Stimulated activated CD8-positive, alpha-beta memory T cell treated with anti-CD3 and anti-CD28 coated beads, Interleukin-12 subunit alpha, Interleukin-12 subunit beta, amount 100 ng/mL, for 24 hours (primary cell): ENCODE data around the gene MRPS14.
A peak's percentile ranks its signal among the peaks of the same experiment; 100 is the strongest.
"Not testable (repeated sequence)": the region's sequence is repeated elsewhere in the genome, so short reads cannot be mapped to it uniquely, and the experiment has no call there.

Source experiments
- DNase-seq: peaks from one replicate; pipeline ENCODE4 v3.0.0-alpha.2; 2020; ENCODE audit errors: extremely low read depth

Gene MRPS14

GRCh38 chr1:175023043-175023921 lies at the start of gene MRPS14:
MRPS14 (minus strand) TSS chr1:175023425; CDS start chr1:175023408, 17 bp downstream.
- DNase-seq, result peak; percentile 94

- no peak for DNase-seq
Measured at GRCh38 chr1:175072099-175072951, 49.1 kb upstream of the MRPS14 start.

GRCh38 chr1:175071276-175071943 lies 48.2 kb upstream of the MRPS14 start:
- no peak for DNase-seq

GRCh38 chr1:175070818-175071217 lies 47.6 kb upstream of the MRPS14 start:
- DNase-seq, result no peak

- no peak for DNase-seq
Measured at GRCh38 chr1:175067362-175068106, 44.3 kb upstream of the MRPS14 start, which contains the start of gene TNN. TNN (plus strand) TSS chr1:175067833; CDS start chr1:175077419, 9,586 bp downstream.

- no peak for DNase-seq
Measured at GRCh38 chr1:175062858-175063257, 39.6 kb upstream of the MRPS14 start.

- DNase-seq, result no peak
Measured at GRCh38 chr1:175062339-175062738, 39.1 kb upstream of the MRPS14 start.

- DNase-seq, result no peak
Measured at GRCh38 chr1:175054736-175055135, 31.5 kb upstream of the MRPS14 start.

GRCh38 chr1:175050992-175051391 lies 27.8 kb upstream of the MRPS14 start:
- no peak for DNase-seq

GRCh38 chr1:175045519-175045918 lies 22.3 kb upstream of the MRPS14 start:
- no peak for DNase-seq

- DNase-seq, result no peak
Measured at GRCh38 chr1:175045097-175045496, 21.9 kb upstream of the MRPS14 start.

GRCh38 chr1:175044591-175044990 lies 21.4 kb upstream of the MRPS14 start:
- DNase-seq, result not testable (repeated sequence)

- no peak for DNase-seq
Measured at GRCh38 chr1:175043824-175044223, 20.6 kb upstream of the MRPS14 start.

- no peak for DNase-seq
Measured at GRCh38 chr1:175042650-175043049, 19.4 kb upstream of the MRPS14 start.

GRCh38 chr1:175040324-175040879 lies 17.2 kb upstream of the MRPS14 start:
- no peak for DNase-seq

GRCh38 chr1:175037416-175037815 lies 14.2 kb upstream of the MRPS14 start:
- no peak for DNase-seq

GRCh38 chr1:175036476-175036875 lies 13.3 kb upstream of the MRPS14 start:
- DNase-seq, result no peak

GRCh38 chr1:175035865-175036264 lies 12.6 kb upstream of the MRPS14 start:
- DNase-seq, result no peak

GRCh38 chr1:175034775-175035174 lies 11.6 kb upstream of the MRPS14 start:
- DNase-seq, result no peak

GRCh38 chr1:175033953-175034352 lies 10.7 kb upstream of the MRPS14 start:
- no peak for DNase-seq

GRCh38 chr1:175024773-175025172 lies 1.5 kb upstream of the MRPS14 start:
- DNase-seq, result no peak
